Prostate gland (tissue), 2 donors: ENCODE data around the gene FSIP2. TPM values are rescaled to one million over a fixed set of nuclear protein-coding genes. Genes with fewer than 3 reads are reported as not detected.

ENCODE experiments used
- DNase-seq: peaks from one replicate; pipeline ENCODE4 v3.0.0-alpha.2; 2019; ENCODE audit warnings: low spot score
- H3K27ac ChIP-seq, 2 donors: fragments of 200-600 bp; sonication (generic); 2 replicates each; pipeline ENCODE4 v1.5.1; 2017 to 2019
- H3K27me3 ChIP-seq: fragments of 200-600 bp; sonication (generic); replicated peaks from 2 replicates; pipeline ENCODE4 v1.5.1; 2019; ENCODE audit not compliant: insufficient read depth
- H3K36me3 ChIP-seq, 2 donors: fragments of 200-600 bp; sonication (generic); 1 replicate in 1 of 2; 2 replicates in 1 of 2; pipeline versions ENCODE4 v1.5.1 to v1.8.1; 2017 to 2019
- H3K4me1 ChIP-seq: fragments of 200-600 bp; sonication (generic); replicated peaks from 2 replicates; pipeline ENCODE4 v1.5.1; 2019
- H3K4me3 ChIP-seq, 2 donors: fragments of 200-600 bp; sonication (generic); 2 replicates each; pipeline ENCODE4 v1.5.1; 2017 to 2019
- H3K9me3 ChIP-seq: fragments of 200-600 bp; sonication (generic); 2 replicates; pipeline ENCODE4 v1.5.1; 2017
- CTCF ChIP-seq, 4 experiments: fragments of 200-600 bp in 2 of 4; fragments of 450-650 bp in 2 of 4; sonication (generic) in 2 of 4; IDR thresholded peaks; 1 replicate in 3 of 4; 2 replicates in 1 of 4; pipeline ENCODE4 v1.5.1; 2016 to 2019; ENCODE audit warnings: antibody characterized with exemption in 4 of 4, mild to moderate bottlenecking in 2 of 4, moderate library complexity in 2 of 4
- POLR2A ChIP-seq: fragments of 450-650 bp; IDR thresholded peaks from one replicate; pipeline ENCODE4 v1.6.1; 2016; ENCODE audit warnings: antibody characterized with exemption, mild to moderate bottlenecking
- POLR2AphosphoS5 ChIP-seq: sonication (generic); formaldehyde crosslinking; IDR thresholded peaks from one replicate; pipeline ENCODE4 v1.6.1; 2017; ENCODE audit warnings: antibody characterized with exemption
- WGBS: methylation state at CpG from one replicate; pipeline ENCODE4 v1.1.5; 2018; 5-methylcytosine and 5-hydroxymethylcytosine counted together
- intact Hi-C: fragments of 100-400 bp; cut with DNase I; formaldehyde crosslinking; loops from one replicate; pipeline ENCODE4 v1.14.2; 2022
- total RNA-seq, 2 donors: library from RNA; depleted of rRNA; stranded (reverse); fragments of >200 nt; gene quantifications; one replicate each; pipeline ENCODE4 v1.1.0, GENCODE V29; 2016

The FSIP2 gene
- total RNA-seq, 2 donors from 2014 or later: 0.91 to 7.3 TPM

GRCh38 chr2:185817991-185818390, 79.4 kb downstream of the FSIP2 start:
- no peak overlapping the region for H3K4me3 ChIP-seq
- no peak for TF ChIP-seq POLR2AphosphoS5
- no peak for TF ChIP-seq POLR2A
- no peak for DNase-seq
- no peak overlapping the region for H3K27ac ChIP-seq
- H3K4me1 ChIP-seq: no peaks in the 10 kb centered on the region
- intact Hi-C loops: no loop called here
- no peaks in the 10 kb centered on the region for H3K27me3 ChIP-seq
- no peaks in the 10 kb centered on the region for H3K36me3 ChIP-seq
- no peaks in the 10 kb centered on the region for H3K9me3 ChIP-seq

- Histone ChIP-seq H3K4me3 (no peak overlapping the region), H3K4me1 (no peaks in the 10 kb centered on the region), H3K9me3 (no peaks in the 10 kb centered on the region), H3K27ac (no peak overlapping the region), H3K36me3 (no peaks in the 10 kb centered on the region), H3K27me3 (no peaks in the 10 kb centered on the region)
- TF ChIP-seq POLR2AphosphoS5: no peak
- no peak for TF ChIP-seq POLR2A
- no peak for TF ChIP-seq CTCF (IDR thresholded peaks at IDR 0.05)
- DNase-seq: no peak
- intact Hi-C loops: no loop called here
- 96% methylated on average over 3 of the region's 3 CpGs for WGBS
Measured at GRCh38 chr2:185821467-185821866, 82.9 kb downstream of the FSIP2 start.

GRCh38 chr2:185823773-185824172, 85.2 kb downstream of the FSIP2 start:
- Histone ChIP-seq H3K4me1 (no peaks in the 10 kb centered on the region), H3K27ac (no peak overlapping the region), H3K4me3 (no peak overlapping the region), H3K9me3 (no peaks in the 10 kb centered on the region), H3K27me3 (no peaks in the 10 kb centered on the region), H3K36me3 (no peaks in the 10 kb centered on the region)
- TF ChIP-seq CTCF (IDR thresholded peaks at IDR 0.05) (no peak), POLR2A (no peak), POLR2AphosphoS5 (no peak)
- 98% methylated on average over 2 of the region's 2 CpGs for WGBS
- no peak for DNase-seq
- intact Hi-C loops: no loop called here

GRCh38 chr2:185825557-185825956, 87.0 kb downstream of the FSIP2 start:
- no peak for TF ChIP-seq CTCF (IDR thresholded peaks at IDR 0.05)
- no peak for TF ChIP-seq POLR2A
- no peak for TF ChIP-seq POLR2AphosphoS5
- H3K27me3 ChIP-seq: no peaks in the 10 kb centered on the region
- no peaks in the 10 kb centered on the region for H3K9me3 ChIP-seq
- no peak overlapping the region for H3K27ac ChIP-seq
- DNase-seq: no peak
- H3K4me3 ChIP-seq: no peak overlapping the region
- intact Hi-C loops: no loop called here
- H3K4me1 ChIP-seq: no peaks in the 10 kb centered on the region
- H3K36me3 ChIP-seq: no peaks in the 10 kb centered on the region

GRCh38 chr2:185828326-185828725, 89.7 kb downstream of the FSIP2 start:
- Histone ChIP-seq H3K27ac (no peak overlapping the region), H3K27me3 (no peaks in the 10 kb centered on the region), H3K9me3 (no peaks in the 10 kb centered on the region), H3K4me1 (no peaks in the 10 kb centered on the region), H3K36me3 (no peaks in the 10 kb centered on the region), H3K4me3 (no peak overlapping the region)
- no peak for TF ChIP-seq POLR2AphosphoS5
- TF ChIP-seq POLR2A: no peak
- TF ChIP-seq CTCF (IDR thresholded peaks at IDR 0.05): no peak
- 60% methylated on average over 3 of the region's 3 CpGs for WGBS
- no peak for DNase-seq
- intact Hi-C loops: no loop called here
